HG03439 (cell line): ENCODE measurements around the gene ZNF530.

Source experiments
- ATAC-seq: cut with Tn5 transposase; IDR thresholded peaks from one replicate; pipeline ENCODE4 v1.9.1; 2021; ENCODE audit warnings: mild to moderate bottlenecking, moderate library complexity; ENCODE audit not compliant: unreplicated experiment

ZNF530 gene

GRCh38 chr19:57599761-57600383 lies at the start of gene ZNF530:
ZNF530 (plus strand) TSS chr19:57599885; CDS start chr19:57604346, 4,461 bp downstream.
- ATAC-seq, result peak; percentile 90

DNA sequence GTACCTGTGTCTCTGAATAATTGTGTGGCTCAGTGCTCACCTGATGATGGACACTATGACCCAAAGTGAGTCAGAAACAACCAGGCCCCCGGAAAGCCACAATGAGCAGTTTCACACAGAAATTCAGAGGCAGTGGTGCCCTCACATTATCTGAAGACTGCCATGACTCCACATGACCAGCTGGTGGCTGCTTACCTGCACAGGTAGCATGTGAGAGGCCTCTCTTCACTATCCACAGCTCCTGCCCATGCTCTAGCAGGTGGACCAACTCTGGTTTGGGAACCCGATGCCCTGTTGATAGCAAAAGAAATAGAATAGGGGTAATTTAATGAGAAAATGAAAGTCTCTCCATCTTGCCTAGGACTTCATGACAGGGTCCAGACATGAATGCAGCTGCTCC lies 47.3 kb upstream of the ZNF530 start:
- ATAC-seq, result no peak

- ATAC-seq, result no peak
Observed at GRCh38 chr19:57557659-57558058, 42.0 kb upstream of the ZNF530 start.

DNA sequence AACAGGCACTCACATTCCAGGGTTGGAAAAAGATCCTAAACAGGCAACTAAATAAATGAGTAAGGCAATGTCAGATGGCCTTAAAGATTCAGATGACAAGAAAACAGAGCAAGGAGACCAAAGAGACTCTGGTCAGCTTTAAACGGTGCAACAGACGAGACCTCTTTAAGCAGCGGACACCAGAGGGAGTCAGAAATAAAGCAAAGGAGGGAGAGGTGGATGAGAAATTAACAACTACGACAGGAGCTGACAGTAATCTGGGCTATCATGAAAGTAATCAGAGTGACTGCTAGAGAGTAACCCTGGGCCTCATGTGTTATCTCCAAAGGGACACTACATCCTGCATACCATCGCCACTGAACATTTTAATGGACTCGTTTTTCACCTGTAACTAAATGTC lies 41.2 kb upstream of the ZNF530 start:
- ATAC-seq, result no peak

GRCh38 chr19:57559008-57559403 lies 40.7 kb upstream of the ZNF530 start:
- no peak for ATAC-seq

GRCh38 chr19:57559404-57560025 lies 40.2 kb upstream of the ZNF530 start, which contains the start of gene ZNF550:
ZNF550 (minus strand) TSS chr19:57559863; CDS start chr19:57559682, 181 bp downstream.
- peak; percentile 96 for ATAC-seq

GRCh38 chr19:57560049-57560491 lies 39.6 kb upstream of the ZNF530 start:
- ATAC-seq, result no peak

DNA sequence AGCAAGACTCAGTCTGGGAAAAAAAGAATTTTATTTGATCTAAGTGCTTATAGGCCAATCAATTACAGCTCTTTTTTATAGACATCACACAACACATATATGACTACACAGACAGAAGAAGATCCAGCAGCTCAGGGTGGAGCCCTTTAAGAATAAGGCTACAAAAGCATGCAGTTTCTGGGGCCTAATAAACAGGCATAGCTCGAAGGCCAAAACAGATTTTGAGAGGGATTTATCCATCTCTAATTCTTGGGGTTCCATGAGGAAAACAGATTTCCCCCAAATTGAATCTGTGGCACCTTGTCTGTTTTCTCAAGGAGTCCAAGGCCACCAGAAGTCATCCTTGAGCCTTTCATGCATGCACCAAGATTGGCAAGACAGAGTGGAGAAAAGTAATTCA lies 36.1 kb upstream of the ZNF530 start:
- ATAC-seq, result no peak

GRCh38 chr19:57566396-57567265 lies 33.1 kb upstream of the ZNF530 start:
- ATAC-seq, result no peak

DNA sequence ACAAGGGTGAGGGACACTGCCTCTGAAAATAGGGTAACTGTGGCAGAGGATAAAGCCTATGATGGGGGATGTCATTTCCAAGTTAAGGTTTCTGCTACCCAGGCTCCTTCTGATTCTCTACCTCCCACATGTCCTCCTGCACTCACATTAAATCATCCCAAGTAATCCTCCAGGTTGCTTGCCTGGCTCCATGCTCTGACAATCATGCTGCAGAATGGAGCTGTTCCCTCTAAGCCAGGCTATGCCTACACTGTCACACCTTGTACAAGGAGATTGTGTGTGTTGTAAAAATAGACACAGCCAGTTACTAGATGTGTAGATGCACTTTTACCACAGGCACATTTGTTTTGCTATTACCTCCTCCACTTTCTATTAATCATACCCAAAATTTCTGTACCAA lies 29.0 kb upstream of the ZNF530 start:
- ATAC-seq, result no peak

DNA sequence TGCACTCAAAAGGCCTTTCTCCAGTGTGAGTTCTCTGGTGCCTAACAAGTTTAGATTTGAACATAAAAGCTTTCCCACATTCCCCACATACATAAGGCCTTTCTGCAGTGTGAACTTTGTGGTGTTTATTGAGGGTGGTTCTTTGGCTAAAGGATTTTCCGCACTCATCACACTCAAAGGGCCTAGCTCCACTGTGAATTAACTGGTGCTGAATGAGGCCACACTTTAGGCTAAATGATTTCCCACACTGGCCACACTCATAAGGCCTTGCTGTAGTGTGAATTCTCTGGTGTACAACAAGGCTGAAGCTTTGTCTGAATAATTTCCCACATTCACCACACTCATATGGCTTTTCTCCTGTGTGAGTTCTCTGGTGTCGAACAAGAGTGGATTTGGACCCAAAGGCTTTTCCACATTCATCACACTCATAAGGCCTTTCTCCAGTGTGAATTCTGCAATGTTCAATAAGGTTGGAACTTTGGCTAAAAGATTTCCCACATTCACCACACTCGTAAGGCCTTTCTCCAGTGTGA lies 27.2 kb upstream of the ZNF530 start:
- ATAC-seq, result no peak

DNA sequence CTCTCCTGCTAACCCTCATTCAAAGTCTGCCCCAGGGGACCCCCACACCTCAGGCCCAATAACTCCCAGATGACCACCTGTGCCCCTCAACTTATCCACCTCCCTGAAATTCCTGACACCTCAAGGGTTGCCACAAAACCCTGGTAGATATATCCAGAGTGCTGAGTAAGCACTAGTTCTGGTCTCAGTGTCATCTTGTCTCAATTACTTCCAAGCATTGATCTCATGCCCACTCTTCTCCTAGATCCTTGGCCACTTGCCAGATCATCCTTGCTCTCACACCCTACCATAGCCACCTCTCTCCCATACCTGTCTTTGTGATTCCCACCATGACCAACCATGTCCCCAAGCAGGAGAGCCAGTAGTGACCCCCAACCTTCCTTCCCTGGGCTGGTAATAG lies 23.0 kb upstream of the ZNF530 start:
- ATAC-seq, result no peak

DNA sequence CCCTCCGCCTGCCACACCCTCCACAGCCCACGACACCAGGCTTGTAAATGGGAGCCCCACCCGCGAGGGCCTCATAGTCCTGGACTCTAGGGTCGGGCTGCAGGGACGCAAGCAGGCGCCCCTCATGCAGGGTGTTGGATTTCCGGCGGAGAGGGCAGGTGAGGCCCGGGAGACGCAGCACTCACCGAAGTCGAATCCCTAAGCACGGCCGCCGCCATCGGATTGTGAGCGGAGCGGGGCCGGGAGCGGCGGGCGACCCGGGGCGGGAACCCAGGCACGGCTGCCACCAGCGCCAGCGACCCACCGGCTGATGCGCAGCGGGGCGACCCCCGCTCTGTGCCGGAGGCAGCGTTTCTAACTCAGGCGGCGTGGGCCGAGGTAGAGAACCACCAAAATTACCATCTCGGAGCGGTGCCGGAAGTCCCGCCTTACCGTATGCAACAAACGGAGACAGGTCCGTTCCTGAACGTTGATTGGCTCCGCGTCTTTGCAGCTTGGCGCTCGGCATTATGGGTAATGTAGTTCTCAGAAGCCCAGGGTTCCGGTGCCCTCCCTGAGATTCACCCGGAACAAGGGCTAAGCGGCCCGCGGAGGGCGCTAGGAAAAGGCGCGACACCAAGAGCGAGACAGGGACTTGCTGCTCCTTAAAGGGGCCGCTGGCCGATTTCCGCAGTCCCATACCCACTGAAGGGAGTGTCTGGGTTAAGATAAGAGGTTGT lies 21.0 kb upstream of the ZNF530 start, which contains the start of gene ZNF416:
TSS of gene ZNF416 (minus strand) at position 425 of the 719 bp plus-strand sequence. CDS start at position 218, 207 bp downstream.
- ATAC-seq, result peak; percentile 96

- no peak for ATAC-seq
Observed at GRCh38 chr19:57583104-57583520, 16.6 kb upstream of the ZNF530 start.

DNA sequence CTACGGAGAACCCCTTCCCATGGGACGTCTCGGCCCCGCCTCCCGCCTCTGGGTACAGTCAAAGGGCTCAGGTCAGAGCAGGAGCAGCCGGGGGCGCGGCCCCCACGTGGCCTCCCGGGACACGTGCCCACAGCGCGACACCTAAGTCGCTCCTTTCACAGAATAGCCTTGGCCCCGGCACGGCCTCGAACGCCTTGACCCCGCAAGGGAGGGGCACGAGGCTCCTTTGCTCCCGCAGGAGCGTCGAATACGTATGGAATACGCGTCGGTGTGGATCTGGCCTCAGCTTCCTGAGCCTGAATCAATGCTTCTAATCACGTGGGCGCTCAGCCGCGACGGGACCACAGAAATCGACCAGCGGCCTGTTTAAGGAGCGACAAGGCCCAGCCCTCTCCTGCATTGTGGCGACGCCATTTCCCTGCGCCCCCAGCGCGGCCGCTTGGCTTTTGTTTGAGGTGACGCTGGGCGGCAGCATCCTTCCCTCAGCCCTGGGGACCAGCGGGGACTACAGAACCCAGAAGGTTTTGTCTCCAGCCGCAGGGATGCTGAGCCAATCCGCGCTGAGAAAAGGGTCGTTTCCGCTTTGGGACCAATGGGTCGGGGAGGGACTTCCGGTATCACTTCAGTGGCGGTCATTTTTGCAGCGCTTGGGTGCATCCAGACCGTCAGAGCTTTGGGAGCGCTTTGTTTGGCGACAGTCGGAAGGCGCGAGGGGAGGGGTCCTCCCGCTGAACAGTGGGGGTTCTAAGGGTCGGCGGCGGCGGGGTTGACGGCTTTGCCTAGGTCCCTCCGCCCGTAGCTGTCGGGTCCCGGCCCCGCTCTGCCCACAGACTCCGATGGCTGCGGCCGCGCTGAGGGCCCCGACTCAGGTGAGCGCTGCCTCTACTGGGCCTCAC lies 15.9 kb upstream of the ZNF530 start, which contains the start of gene ZIK1:
TSS of gene ZIK1 (plus strand) at position 625 of the 896 bp plus-strand sequence. CDS start at position 837, 212 bp downstream.
- no peak for ATAC-seq

- ATAC-seq, result no peak
Observed at GRCh38 chr19:57587529-57587928, 12.2 kb upstream of the ZNF530 start.

GRCh38 chr19:57599377-57599760 lies 316 bp upstream of the ZNF530 start:
- peak; percentile 8 for ATAC-seq

GRCh38 chr19:57606931-57607330 lies 7.2 kb downstream of the ZNF530 start:
- no peak for ATAC-seq

GRCh38 chr19:57611113-57611512 lies 11.4 kb downstream of the ZNF530 start:
- no peak for ATAC-seq
